ENCODE results near the gene CHRD.

The CHRD gene

GRCh38 chr3:184381261-184382224 lies 1.7 kb downstream of the CHRD start:
- Histone ChIP-seq H3K4me3 (ENCODE audit: low read depth, low read length) (no peak overlapping the region), H3K36me3 (peaks cover 32% of the 10 kb centered on the region), H3K27ac (no peak overlapping the region), H3K27me3 (ENCODE audit: insufficient read depth, low read depth, severe bottlenecking) (no peaks in the 10 kb centered on the region), H3K9me3 (ENCODE audit: severe bottlenecking) (no peaks in the 10 kb centered on the region)
- TF ChIP-seq CTCF (IDR thresholded peaks at IDR 0.05; ENCODE audit: low read depth, low read length), result no peak
- DNase-seq, result no peak

- Histone ChIP-seq H3K9me3 (ENCODE audit: severe bottlenecking) (no peaks in the 10 kb centered on the region), H3K27me3 (ENCODE audit: insufficient read depth, low read depth, severe bottlenecking) (no peaks in the 10 kb centered on the region), H3K36me3 (peaks cover 35% of the 10 kb centered on the region), H3K4me3 (ENCODE audit: low read depth, low read length) (no peak overlapping the region), H3K27ac (no peak overlapping the region)
- DNase-seq, result no peak
- no peak for TF ChIP-seq CTCF (IDR thresholded peaks at IDR 0.05; ENCODE audit: low read depth, low read length)
These were observed 2.6 kb downstream of the CHRD start for GRCh38 chr3:184382326-184383032.

- H3K27ac ChIP-seq, result no peak overlapping the region
- H3K36me3 ChIP-seq, result peaks cover 40% of the 10 kb centered on the region
- no peaks in the 10 kb centered on the region for H3K27me3 ChIP-seq (ENCODE audit: insufficient read depth, low read depth, severe bottlenecking)
- DNase-seq, result no peak
- no peaks in the 10 kb centered on the region for H3K9me3 ChIP-seq (ENCODE audit: severe bottlenecking)
- no peak for TF ChIP-seq CTCF (IDR thresholded peaks at IDR 0.05; ENCODE audit: low read depth, low read length)
- H3K4me3 ChIP-seq (ENCODE audit: low read depth, low read length), result no peak overlapping the region
These were observed 3.3 kb downstream of the CHRD start for GRCh38 chr3:184383033-184383740.

GRCh38 chr3:184384342-184384741 lies 4.5 kb downstream of the CHRD start:
- H3K27me3 ChIP-seq (ENCODE audit: insufficient read depth, low read depth, severe bottlenecking), result no peaks in the 10 kb centered on the region
- no peak overlapping the region for H3K27ac ChIP-seq
- H3K36me3 ChIP-seq, result peaks cover 45% of the 10 kb centered on the region
- no peaks in the 10 kb centered on the region for H3K9me3 ChIP-seq (ENCODE audit: severe bottlenecking)
- no peak for DNase-seq
- no peak for TF ChIP-seq CTCF (IDR thresholded peaks at IDR 0.05; ENCODE audit: low read depth, low read length)
- H3K4me3 ChIP-seq (ENCODE audit: low read depth, low read length), result no peak overlapping the region

- TF ChIP-seq CTCF (IDR thresholded peaks at IDR 0.05; ENCODE audit: low read depth, low read length), result no peak
- Histone ChIP-seq H3K27ac (no peak overlapping the region), H3K4me3 (ENCODE audit: low read depth, low read length) (no peak overlapping the region), H3K27me3 (ENCODE audit: insufficient read depth, low read depth, severe bottlenecking) (no peaks in the 10 kb centered on the region), H3K36me3 (peaks cover 45% of the 10 kb centered on the region), H3K9me3 (ENCODE audit: severe bottlenecking) (no peaks in the 10 kb centered on the region)
- DNase-seq, result no peak
These were observed 5.1 kb downstream of the CHRD start for GRCh38 chr3:184384856-184385422.
